Measurements from ENCODE around the gene LACC1. TPM values are rescaled to one million over a fixed set of nuclear protein-coding genes. Genes with fewer than 3 reads are reported as not detected.
A peak's percentile ranks its signal among the peaks of the same experiment; 100 is the strongest.

The LACC1 gene
- total RNA-seq, 1 experiment from 2014 or later, result 7.2 TPM

- POLR2A ChIA-PET, result no interaction called here
- BruUV-seq (replicated peaks), result no TSS peak
- H3K4me3 Mint-ChIP-seq (ENCODE audit: unreplicated experiment), result peak overlapping the region; percentile 8
Measured at GRCh38 chr13:43877326-43877725, 2.4 kb upstream of the LACC1 start.

GRCh38 chr13:43877766-43878165 is 1.9 kb upstream of the LACC1 start:
- CTCF ChIA-PET, result no interaction called here
- H3K4me3 Mint-ChIP-seq (ENCODE audit: unreplicated experiment), result peak overlapping the region; percentile 96
- no peak overlapping the region for H3K27ac Mint-ChIP-seq (ENCODE audit: unreplicated experiment)
- H3K36me3 Mint-ChIP-seq (ENCODE audit: insufficient read depth, unreplicated experiment), result peaks cover 9% of the 10 kb centered on the region
- H3K4me1 Mint-ChIP-seq (ENCODE audit: low read depth, unreplicated experiment), result peaks cover 13% of the 10 kb centered on the region
- no peaks in the 10 kb centered on the region; the same call in 1 of the 2 replicates for H3K36me3 ChIP-seq (ENCODE audit: control insufficient read depth, insufficient read depth, low read length)
- no peak for TF ChIP-seq CTCF (IDR thresholded peaks at IDR 0.05; ENCODE audit: insufficient read depth in 1 of 2, low read depth in 1 of 2, low read length in 1 of 2, severe bottlenecking in 1 of 2, unreplicated experiment in 1 of 2)
- H3K9me3 Mint-ChIP-seq (ENCODE audit: unreplicated experiment), result no peaks in the 10 kb centered on the region
- H3K4me3 ChIP-seq (ENCODE audit: low read depth, low read length), result no peak overlapping the region
- intact Hi-C loops (cut with micrococcal nuclease; ENCODE audit: unreplicated experiment), result loop anchor here (2.0 to 10.0 kb wide), 4 partner anchors 63 to 575 kb away; partner anchors contain the start of gene ENOX1
- POLR2A ChIA-PET, result interaction anchor here (0.6 kb wide), 1 partner anchor 29 kb away, joined by 4 read pairs; no protein-coding TSS in a partner anchor
- DNase-seq, result no peak
- 0 out of 2 replicates have a peak, but pooled peaks cover 5% of the 10 kb centered on the region for H3K4me1 ChIP-seq
- no peaks in the 10 kb centered on the region for H3K27me3 Mint-ChIP-seq (ENCODE audit: insufficient read depth, unreplicated experiment)
- no peaks in the 10 kb centered on the region for H3K9me3 ChIP-seq
- H3K27me3 ChIP-seq (replicated peaks; ENCODE audit: control insufficient read depth, insufficient read depth, low read length), result no peaks in the 10 kb centered on the region
- no TSS peak for BruUV-seq (replicated peaks)

More at GRCh38 chr13:43877326-43877725, 2.4 kb upstream of the LACC1 start:
- Histone ChIP-seq H3K36me3 (ENCODE audit: control insufficient read depth, insufficient read depth, low read length) (no peaks in the 10 kb centered on the region; the same call in none of the 2 replicates), H3K9me3 (no peaks in the 10 kb centered on the region), H3K4me3 (ENCODE audit: low read depth, low read length) (no peak overlapping the region), H3K4me1 (0 out of 2 replicates have a peak, but pooled peaks cover 5% of the 10 kb centered on the region), H3K27me3 (replicated peaks; ENCODE audit: control insufficient read depth, insufficient read depth, low read length) (no peaks in the 10 kb centered on the region)
- Mint-ChIP-seq H3K27me3 (ENCODE audit: insufficient read depth, unreplicated experiment) (no peaks in the 10 kb centered on the region), H3K9me3 (ENCODE audit: unreplicated experiment) (no peaks in the 10 kb centered on the region), H3K4me1 (ENCODE audit: low read depth, unreplicated experiment) (peaks cover 13% of the 10 kb centered on the region), H3K36me3 (ENCODE audit: insufficient read depth, unreplicated experiment) (peaks cover 9% of the 10 kb centered on the region), H3K27ac (ENCODE audit: unreplicated experiment) (no peak overlapping the region)
- TF ChIP-seq CTCF (IDR thresholded peaks at IDR 0.05; ENCODE audit: insufficient read depth in 1 of 2, low read depth in 1 of 2, low read length in 1 of 2, severe bottlenecking in 1 of 2, unreplicated experiment in 1 of 2), result no peak
- CTCF ChIA-PET, result no interaction called here
- DNase-seq, result no peak
- intact Hi-C loops (cut with micrococcal nuclease; ENCODE audit: unreplicated experiment), result loop anchor here (5.0 to 10.0 kb wide), 3 partner anchors 90 to 575 kb away; partner anchors contain the start of gene ENOX1

GRCh38 chr13:43878892-43879754 is 581 bp upstream of the LACC1 start, which contains the start of gene CCDC122:
Gene CCDC122 (minus strand): TSS chr13:43879740. CDS start chr13:43869376, 10,364 bp downstream.
- Histone ChIP-seq H3K4me1 (0 out of 2 replicates have a peak, but pooled peaks cover 5% of the 10 kb centered on the region), H3K27me3 (replicated peaks; ENCODE audit: control insufficient read depth, insufficient read depth, low read length) (no peaks in the 10 kb centered on the region), H3K36me3 (ENCODE audit: control insufficient read depth, insufficient read depth, low read length) (no peaks in the 10 kb centered on the region; the same call in 1 of the 2 replicates), H3K9me3 (no peaks in the 10 kb centered on the region), H3K4me3 (ENCODE audit: low read depth, low read length) (peak within 1 kb of the TSS; percentile 88)
- Mint-ChIP-seq H3K27ac (ENCODE audit: unreplicated experiment) (peak within 1 kb of the TSS; percentile 92), H3K9me3 (ENCODE audit: unreplicated experiment) (no peaks in the 10 kb centered on the region), H3K4me1 (ENCODE audit: low read depth, unreplicated experiment) (peaks cover 13% of the 10 kb centered on the region), H3K4me3 (ENCODE audit: unreplicated experiment) (peak within 1 kb of the TSS; percentile 96), H3K27me3 (ENCODE audit: insufficient read depth, unreplicated experiment) (no peaks in the 10 kb centered on the region), H3K36me3 (ENCODE audit: insufficient read depth, unreplicated experiment) (peaks cover 9% of the 10 kb centered on the region)
- no TSS peak for BruUV-seq (replicated peaks)
- ChIA-PET CTCF (interaction anchor here (0.8 to 2.7 kb wide), 4 partner anchors 15 to 338 kb away, joined by 3 to 6 read pairs (median 4); partner anchors contain the start of gene ENOX1), POLR2A (interaction anchor here (0.6 to 1.7 kb wide), 10 partner anchors 11 to 1167 kb away, joined by 3 to 9 read pairs (median 6); partner anchors contain the start of gene ENOX1)
- intact Hi-C loops (cut with micrococcal nuclease; ENCODE audit: unreplicated experiment), result loop anchor here (2.0 to 10.0 kb wide), 4 partner anchors 64 to 577 kb away; partner anchors contain the start of gene ENOX1
- no peak for TF ChIP-seq CTCF (IDR thresholded peaks at IDR 0.05; ENCODE audit: insufficient read depth in 1 of 2, low read depth in 1 of 2, low read length in 1 of 2, severe bottlenecking in 1 of 2, unreplicated experiment in 1 of 2)
- DNase-seq, result peak; percentile 83 to 90
